Activated CD8-positive, alpha-beta memory T cell treated with anti-CD3 and anti-CD28 coated beads, Interleukin-2, amount 50 U/mL, for 24 hours (primary cell): Measurements from ENCODE around the gene ERCC2.
"Not testable (repeated sequence)": the region's sequence is repeated elsewhere in the genome, so short reads cannot be mapped to it uniquely, and the experiment has no call there.

ENCODE experiments used
- DNase-seq: peaks from one replicate; pipeline ENCODE4 v3.0.0-alpha.2; 2020; ENCODE audit errors: extremely low read depth

Gene ERCC2

DNA sequence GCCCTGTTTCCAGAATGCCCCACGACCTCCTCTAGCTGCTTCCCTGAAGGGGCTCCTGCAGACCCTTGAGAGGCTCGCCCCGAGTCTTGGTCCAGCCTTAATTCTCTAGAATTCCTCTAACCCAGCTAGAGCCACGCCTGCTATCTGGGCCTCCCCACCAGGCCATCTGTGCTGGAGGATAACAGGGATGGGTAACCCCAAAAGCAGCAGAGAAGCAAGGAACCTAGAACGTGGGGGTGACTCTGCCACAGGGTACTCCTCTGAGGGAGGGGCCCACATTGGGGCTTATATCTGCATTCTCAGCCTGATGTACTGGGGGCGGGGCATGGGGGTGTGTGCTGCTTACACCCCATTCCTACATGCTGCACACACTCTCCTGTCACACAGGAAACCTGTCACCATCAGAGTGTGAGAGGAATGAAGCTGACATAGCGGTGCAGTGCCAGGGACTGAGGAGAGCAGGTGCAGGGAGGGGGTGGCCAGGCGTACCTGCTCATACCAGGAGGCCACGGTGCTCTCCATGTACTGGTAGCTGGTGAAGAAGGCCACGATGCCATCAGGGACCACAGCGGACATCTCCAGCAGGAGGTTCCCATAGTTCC is 16.0 kb downstream of the ERCC2 start:
- no peak for DNase-seq

DNA sequence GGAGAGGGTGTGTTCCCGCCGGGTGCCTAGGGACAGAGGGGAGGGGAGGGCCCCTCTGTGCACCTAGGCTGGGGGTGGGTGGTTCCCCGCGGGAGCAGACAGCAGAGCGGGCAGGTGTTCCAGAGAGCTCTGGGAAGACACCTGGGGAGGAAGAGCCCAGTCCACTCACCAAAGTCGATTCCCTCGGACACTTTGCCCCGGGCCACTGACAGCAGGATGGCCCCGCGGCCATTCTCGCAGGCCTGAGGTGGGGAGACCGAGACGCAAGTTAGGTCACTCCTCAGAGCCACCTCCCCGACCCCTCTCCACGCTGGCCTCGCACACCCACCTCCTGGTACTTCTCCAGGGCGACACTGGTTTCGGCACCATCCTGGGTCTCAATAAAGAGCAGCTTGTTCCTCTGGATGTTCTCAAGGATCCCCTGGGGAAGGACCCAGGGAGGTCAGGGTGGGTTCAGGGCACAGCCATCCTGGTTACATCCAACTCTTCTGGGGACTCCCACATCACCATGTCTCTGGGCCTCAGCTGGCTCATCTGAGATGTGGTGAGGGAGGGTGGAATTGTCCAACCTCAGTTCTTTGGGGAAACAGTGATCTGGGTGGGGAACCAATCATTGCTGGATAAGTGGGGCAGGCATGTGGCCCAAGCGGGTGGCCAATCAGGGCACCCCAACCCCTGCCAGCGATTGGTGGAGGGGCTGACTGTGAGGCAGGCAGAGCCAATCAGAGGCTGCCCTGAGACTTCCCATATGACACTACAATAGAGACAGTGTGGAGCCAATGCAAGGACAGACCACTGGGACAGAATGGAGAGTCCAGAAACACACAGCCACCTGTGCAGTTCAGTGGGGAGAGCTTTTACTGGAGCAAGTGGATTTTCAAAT is 17.2 kb downstream of the ERCC2 start:
- DNase-seq: no peak

DNA sequence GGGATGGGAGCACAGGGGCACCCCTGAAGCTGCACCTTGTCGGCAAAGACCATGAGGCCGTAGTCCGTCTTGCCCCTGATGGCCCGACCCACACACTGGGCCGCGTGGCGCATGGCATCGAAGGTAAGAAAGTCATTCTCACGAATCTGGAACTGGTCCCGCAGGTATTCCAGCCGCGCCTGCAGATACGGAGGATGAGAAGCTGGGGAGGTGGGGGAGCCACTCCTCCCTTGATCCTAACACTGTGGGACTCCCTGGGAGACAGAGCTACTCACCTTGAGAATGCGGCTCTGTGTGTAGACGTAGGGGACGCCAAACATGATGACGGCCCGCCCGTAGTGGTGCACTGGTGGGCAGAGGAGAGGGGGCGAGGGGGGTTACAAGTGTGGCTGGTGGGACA is 17.9 kb downstream of the ERCC2 start:
- DNase-seq: no peak

DNA sequence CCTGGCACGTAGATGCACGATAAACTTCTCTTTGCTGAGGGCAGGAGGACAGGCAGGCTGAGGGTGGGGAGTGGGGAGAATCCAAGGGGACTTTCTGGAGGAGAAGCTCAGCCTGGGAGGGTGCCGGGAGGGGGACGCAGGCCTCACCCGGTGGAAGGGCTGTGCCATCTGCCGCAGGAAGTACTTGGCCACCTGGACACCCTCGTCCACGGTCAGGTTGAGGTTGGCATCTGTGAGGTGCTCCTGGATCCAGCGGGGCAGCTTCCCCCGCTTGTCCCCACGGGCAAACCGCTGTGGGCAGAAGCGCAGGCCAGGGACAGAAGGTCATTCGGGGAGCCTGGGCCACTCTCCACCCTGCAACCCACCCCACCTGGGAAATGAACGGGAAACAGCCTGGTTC is 18.3 kb downstream of the ERCC2 start:
- no peak for DNase-seq

DNA sequence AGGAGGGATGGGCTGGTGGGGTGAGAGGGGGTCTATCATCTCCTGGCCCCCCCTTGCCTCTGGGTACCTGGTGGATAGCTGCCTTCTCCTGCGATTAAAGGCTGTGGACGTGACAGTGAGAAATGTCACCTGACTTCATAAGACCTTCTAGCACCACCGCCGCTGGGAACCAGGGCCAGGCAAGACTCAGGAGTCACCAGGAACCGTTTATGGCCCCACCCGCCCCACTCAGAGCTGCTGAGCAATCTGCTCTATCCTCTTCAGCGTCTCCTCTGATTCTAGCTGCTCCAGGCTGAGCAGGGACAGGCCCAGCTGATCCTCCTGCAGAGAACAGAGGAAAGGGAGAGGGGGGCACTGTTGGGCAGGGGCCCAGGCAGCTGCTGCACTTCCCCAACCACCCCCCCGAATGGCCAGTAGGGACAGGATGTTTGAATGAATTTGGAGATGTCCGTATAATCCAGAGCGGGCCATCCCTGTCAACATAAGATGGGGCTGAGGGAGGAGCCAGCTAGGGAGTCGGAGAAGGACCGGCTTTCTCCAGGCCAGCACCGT is 18.9 kb downstream of the ERCC2 start:
- DNase-seq: no peak

DNA sequence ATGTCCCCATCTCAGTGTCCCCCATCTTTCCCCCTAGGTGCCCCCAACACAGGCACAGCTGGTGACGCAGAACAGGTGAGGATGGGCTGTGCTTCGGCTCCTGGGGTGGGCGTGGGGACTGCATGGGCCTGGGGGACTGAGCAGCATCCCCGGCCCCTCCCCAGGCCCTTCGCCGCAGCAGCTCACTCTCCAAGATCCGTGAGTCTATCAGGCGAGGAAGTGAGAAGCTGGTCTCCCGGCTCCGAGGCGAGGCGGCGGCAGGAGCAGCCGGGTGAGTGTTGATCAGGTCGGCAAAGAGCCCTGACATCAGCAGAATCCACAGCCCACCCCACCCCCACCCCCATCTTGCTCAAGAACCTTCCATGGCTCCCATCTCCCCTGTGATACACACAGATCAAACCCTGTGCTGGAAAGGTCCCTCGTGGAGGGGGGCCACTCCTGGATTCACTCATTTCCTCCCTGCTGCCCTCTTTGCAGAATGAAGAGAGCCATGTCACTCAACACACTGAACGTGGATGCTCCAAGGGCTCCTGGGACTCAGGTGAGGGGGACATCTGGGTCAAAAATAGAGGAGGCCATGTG is 19.8 kb downstream of the ERCC2 start:
- no peak for DNase-seq

DNA sequence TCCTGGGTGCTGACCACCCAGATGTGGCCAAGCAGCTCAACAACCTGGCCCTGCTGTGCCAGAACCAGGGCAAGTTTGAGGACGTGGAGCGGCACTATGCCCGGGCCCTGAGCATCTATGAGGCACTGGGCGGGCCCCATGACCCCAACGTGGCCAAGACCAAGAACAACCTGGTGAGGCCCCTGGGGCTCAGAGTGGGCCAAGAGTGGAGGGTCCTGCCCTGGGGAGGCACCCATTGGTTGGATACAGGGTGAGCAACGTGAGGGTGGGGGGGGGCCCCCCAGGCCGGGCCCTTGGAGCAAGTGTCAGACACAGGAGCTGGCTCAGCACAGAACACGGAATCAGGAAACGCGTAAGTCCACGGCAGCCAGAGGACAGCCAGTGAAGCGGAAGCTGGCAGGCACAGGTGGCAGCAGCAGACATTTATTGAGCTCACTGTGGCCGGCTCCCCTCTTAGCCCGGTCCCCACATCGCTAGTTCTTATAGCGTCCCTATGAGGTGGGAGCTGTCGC is 20.9 kb downstream of the ERCC2 start:
- DNase-seq: no peak

DNA sequence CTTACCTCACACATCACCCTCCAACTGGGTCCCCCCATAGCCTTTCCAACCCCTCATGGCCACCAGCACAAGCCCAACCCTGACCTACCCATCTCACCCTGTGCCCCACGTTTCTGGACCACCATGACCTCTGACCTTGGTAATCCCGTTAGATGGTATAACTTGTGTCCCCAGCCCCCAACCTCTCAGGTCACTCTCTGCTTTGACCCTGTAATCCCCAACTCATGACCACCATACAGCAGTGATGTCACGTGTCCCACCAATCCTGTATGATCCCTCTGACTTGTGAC is 21.3 kb downstream of the ERCC2 start:
- DNase-seq: no peak

DNA sequence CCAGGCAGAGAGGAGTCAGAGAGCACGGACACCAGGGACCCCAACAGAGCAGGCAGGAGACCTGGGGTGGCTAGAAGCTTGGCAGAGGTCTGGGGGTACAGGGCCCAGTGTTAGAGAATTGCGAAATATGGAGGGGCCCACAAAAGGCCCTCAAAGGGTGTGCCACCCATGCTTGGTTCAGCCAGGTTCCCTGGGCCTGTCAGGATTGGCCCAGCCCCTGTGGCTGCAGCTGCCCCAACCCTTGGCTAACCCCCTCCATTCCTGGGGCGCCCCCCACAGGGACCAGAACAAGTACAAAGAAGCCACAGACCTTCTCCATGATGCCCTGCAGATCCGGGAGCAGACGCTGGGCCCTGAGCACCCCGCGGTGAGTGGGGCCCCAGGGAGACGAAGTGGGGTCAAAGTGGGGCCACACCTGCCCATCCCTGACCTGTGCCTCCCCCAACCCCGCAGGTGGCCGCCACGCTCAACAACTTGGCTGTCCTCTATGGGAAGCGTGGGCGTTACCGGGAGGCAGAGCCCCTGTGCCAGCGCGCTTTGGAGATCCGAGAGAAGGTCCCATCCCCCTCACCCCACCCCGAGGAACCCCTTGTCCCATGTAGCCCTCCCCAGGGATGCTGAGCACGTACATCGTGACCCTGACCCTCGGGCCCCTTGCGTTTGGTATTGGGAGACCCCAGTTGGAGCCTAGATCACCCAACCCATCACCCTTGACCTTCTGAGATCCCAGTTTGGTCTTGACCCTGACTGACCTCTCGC is 21.8 kb downstream of the ERCC2 start:
- DNase-seq: no peak

DNA sequence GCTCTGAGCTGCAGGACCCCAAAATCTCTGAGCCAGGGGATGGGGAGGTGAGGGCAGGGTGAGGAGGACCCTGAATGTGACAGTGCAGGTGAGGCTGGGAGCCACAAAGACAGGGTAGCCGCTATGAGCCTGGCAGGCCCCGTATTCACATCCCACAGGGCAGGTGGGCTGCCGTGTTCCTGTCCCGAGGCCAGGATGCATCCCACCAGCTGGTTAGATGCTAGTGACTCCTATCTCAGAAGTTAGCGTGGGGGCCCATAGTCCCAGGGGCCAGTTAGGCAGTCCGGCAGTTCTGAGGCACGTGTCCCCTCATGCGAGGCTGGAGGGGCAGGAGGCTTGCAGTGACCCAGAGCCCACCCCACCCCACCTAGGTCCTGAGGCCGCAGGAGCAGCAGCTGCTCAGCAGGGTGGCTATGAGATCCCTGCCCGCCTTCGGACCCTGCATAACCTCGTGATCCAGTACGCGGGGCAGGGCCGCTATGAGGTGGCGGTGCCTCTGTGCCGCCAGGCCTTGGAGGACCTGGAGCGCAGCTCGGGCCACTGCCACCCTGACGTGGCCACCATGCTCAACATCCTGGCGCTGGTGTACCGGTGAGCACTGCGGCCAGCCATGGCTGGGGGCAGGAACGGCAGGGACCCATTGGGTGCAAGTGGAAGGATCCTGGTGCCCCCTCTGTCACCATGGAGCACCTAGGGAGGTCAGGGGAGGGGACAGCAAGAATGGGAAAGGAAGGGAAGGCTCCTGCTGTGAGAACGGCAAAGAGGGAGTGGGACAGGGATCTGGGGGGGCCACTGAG is 22.6 kb downstream of the ERCC2 start:
- DNase-seq: no peak

DNA sequence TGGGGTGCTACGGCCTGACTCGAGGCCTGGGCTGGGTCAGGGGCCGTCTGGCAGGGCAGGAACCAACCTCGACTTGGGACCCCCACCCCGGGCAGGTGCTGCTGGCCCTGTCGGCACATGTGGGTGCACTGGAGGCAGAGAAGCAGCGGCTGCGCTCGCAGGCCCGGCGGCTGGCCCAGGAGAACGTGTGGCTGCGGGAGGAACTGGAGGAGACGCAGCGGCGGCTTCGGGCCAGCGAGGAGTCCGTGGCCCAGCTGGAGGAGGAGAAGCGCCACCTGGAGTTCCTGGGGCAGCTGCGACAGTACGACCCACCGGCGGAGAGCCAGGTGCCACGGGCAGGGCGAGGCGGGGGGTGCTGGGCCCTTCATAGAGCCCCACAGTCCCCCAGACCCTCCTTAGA is 23.9 kb downstream of the ERCC2 start:
- no peak for DNase-seq

DNA sequence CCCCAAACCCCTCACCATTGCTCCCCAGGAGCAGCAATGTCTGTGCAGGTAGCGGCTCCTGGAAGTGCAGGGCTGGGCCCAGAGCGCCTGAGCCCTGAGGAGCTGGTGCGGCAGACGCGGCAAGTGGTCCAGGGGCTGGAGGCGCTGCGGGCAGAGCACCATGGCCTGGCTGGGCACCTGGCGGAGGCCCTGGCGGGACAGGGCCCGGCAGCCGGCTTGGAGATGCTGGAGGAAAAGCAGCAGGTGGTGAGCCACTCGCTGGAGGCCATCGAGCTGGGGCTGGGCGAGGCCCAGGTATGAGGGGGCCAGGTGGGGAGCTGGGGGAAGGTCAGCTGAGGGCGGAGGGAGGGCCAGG is 24.9 kb downstream of the ERCC2 start:
- DNase-seq: no peak

DNA sequence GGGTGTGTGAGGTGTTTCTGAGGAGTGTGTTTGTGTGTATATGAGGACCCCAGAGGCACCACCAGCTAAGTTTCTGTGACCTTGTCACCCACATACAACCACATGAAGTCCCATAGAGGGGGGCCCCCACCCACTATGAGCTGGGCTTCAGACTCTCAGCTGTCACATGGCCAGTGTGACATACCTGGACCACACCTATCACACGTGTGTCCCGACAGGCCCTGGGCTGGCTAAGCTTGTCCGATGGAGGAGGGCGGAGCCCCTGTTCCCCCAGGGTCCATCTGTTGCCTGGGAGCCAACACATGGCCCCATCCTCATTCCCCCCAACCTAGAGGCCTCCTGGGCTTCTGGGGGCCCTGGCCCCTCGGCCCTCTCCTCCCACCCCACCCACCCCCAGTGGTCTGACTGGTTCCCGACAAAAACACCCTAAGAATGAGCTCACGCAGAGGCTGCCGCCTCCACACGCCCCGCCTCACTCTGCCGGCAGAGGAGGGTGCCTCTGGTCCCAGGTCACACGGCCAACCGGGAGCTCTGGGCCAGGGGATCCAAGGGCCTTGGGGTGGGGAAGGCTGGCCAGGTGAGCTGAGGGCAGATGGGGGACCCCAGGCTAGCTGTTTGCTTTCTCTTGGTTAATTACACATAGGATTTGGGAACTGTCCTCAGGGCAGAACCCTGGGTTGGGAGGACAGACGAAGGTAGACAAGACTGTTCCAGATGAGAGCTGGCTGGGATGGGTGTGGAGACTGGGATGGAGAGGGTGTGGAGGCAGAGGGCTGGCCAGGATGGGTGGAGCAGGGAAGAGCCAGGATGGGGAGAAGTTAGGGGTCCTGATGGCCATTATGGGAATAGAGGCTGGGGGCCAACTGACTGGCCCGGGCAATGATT is 25.5 kb downstream of the ERCC2 start:
- DNase-seq: no peak

DNA sequence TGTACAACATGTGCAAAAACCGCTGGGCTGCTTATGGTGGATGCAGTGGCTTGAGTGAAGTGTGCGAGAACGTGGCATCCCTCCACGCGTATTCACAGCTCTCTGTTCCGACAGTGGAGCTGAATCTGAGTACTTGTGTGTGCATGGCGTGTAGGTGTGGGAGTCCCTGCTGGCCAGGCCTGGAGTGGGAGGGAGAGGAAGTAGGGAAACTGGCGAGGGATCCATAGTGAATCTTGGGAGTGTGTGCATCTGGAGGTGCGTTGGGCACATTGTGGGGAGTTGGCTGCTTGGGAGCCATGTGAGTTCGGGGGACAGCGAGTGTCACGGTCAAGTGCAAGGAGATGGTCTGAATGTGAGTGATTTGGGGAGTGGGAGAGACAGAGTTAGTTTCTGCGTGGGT is 27.5 kb downstream of the ERCC2 start:
- DNase-seq: no peak

DNA sequence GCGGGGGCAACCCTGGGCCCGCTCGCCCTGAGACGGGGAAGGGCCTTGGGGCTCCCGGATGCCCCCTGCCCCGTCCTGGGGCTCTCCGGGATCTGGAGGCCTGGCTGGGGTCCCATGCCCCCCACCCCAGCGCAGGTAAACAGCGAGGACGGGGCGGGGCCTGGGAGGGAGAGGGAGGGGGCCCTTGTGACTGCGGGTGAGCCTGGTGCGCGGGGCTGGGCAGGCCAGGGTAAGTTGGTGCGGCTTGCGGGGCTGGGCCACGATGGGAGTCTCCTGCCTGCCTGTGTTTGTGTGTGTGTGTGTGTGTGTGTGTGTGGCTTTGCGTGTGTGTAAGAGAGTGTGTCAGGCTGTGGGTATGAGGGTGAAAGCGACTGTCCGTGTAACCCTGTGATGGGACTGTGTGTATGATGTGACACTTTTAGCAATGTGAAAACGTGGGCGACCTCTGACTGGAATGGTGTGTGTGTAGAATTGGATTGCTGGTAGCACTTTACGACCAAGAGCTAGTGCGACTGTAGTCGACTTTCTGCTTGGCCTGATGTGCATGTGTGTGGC is 29.4 kb downstream of the ERCC2 start:
- no peak for DNase-seq

DNA sequence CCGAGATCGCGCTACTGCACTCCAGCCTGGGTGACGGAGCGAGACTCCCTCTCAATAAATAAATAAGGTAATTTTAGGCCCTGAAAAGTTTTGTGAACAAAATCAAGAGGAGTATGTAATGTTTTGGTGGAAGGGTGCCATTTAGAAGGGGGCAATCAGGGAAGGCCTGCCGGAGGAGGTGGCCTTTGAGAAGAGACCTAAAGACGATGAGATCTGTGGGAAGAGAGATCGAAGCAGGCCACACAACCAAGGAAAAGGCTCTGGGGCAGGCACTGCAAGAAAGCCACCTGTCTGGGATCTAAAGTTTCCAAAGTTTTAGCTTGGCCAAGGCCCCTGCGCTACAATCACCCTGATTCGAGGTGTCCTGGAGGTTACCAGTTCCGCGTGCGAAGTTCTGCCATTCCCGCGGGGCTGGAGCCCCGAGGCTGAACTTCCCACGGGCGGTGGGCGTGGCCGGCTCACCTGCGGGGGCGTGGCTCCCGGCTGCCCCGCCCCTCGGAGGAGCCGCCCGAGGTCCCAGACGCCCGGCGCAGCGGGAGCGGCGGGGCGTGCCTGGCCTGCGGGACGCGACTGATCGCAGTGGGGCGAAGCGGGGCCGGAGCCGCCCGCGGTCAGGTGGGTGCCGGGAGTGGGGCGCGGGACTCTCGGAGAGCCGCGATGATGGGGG is 30.0 kb downstream of the ERCC2 start, which contains the start of gene KLC3:
Gene KLC3 (plus strand): TSS at position 519 of the 667 bp plus-strand sequence. CDS start 4,792 bp downstream, outside the sequence.
- no peak for DNase-seq

DNA sequence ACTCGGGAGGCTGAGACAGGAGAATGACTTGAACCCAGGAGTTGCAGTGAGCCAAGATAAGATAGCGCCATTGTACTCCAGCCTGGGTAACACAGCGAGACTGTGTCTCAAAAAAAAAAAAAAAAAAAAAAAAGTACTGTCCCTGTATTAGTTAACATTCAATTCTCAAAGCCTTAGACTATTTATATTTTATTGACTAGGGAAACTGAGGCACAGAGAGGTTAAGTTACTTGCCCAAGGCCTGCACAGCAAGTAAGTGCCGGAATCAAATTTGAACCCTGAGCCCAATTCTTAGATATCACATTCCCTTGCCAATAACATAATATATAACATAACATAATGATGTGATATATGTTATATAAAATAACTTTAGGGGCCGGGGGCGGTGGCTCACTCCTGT is 30.7 kb downstream of the ERCC2 start:
- DNase-seq: no peak

DNA sequence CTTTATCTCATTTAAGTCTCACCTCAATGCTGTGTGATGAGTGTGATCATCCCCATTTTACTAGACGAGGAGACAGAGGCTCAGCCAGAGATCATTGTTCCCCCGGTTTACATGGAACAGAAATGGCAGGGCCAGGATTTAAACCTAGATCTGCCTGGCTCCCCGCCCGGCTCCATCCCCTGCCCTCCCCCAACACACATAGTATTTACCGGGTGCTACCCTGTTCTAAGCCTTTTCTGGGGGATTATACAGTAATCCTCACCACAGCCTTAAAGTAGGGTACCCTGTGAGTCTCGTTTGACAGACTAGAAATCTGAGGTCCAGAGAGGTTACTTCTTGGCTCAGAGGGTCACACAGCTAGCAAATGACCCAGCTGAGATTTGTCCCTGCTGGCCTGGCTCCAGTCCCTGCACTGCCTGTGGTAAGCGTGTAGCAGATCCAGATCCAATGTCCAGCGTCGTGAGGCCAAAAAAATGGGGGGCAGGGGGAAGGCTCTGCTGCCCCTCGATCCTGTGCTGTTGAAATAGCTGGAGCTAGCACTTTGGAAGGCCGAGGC is 33.6 kb downstream of the ERCC2 start:
- no peak for DNase-seq

DNA sequence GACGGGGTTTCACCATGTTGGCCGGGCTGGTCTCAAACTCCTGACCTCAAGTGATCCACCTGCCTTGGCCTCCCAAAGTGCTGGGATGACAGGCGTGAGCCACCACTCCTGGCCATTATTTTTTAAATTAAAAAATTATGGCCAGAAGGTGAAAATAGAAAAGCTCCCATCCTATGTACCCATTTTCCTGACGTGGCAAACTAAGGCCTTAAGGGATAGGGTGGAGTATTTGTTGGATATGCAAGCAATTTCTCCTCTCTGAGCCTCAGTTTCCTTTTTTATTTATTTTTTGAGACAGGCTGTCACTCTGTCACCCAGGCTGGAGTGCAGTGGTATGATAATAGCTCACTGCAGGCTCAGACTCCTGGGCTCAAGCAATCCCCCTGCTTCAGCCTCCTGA is 35.5 kb downstream of the ERCC2 start:
- not testable (repeated sequence) for DNase-seq
